Suppressor macrophage treated with lipopolysaccharide for 1 hour (primary cell): ENCODE results near the gene CPNE5.
A peak's percentile ranks its signal among the peaks of the same experiment; 100 is the strongest.

Experiments
- DNase-seq, 3 donors: peaks; one replicate each; pipeline ENCODE4 v3.0.0-alpha.2; 2020 to 2022

Gene CPNE5

GRCh38 chr6:36695414-36695813 lies 143.8 kb downstream of the CPNE5 start:
- DNase-seq: no peak

GRCh38 chr6:36694616-36695015 lies 144.6 kb downstream of the CPNE5 start:
- DNase-seq: no peak

DNA sequence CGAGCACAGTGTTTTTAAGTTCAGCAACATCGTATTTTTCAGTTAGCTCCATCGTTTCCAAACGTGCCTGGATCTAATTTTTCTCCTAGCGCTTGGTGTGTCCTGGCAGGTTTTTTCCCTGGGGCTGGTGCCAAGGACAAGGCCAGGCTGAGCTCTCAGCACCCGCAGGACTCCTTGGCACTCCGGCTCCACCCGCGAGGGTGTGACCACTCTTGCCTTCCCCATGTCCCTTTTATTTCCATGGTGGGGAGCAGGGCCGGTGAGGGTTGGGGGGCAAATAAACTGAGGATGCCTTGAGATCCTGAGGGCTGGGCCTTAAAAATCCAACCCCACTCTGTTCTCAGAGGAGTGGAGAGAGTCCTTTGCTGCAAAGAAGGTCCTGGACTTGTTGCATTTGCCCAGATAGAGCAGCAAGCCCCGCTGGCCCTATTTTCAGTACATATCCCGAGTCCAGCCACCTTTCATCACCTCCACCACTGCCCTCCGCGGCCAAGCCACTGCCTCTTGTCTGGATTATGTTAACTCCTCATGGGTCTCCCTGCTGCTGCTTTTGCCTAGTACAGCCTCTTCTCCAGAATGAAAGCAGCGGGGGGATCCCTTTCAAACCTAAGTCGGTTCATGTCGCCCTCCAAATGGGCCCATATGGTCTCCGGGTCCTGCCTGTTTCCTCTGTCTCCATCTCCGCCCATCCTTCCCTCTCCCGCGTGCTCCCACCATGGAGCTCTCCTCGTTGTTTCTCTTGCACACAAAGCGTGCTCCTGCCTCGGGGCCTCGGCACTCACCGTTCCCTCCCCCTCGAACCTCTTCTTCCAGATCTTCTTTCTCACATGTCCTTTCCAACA lies 146.2 kb downstream of the CPNE5 start:
- no peak for DNase-seq

- peak; percentile 72 to 76 (median 76) for DNase-seq
These were observed 147.0 kb downstream of the CPNE5 start for GRCh38 chr6:36692220-36692619.

DNA sequence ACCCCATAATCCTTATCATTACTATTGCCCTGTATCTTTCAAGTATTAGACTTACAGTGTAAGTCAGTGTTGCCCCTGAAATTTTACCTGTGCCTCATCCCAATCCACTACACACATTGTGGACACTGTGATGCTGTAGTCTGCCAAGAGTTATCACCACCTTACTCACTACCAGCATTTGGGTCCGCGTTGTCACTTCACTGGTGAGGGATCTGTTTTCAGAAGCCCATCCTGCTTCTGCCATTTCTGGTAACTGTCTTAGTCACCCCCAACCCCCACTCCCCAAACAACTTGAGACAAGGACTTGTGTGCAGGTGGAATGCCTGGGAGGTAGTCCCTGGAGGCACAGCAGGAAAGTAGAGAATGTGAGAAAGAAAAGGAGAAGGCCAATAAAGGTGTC lies 147.6 kb downstream of the CPNE5 start:
- DNase-seq: no peak

GRCh38 chr6:36691011-36691410 lies 148.2 kb downstream of the CPNE5 start:
- DNase-seq: no peak
